ENCODE data around the gene PEDS1. TPM values are rescaled to one million over a fixed set of nuclear protein-coding genes. Genes with fewer than 3 reads are reported as not detected.

PEDS1 gene
- total and polyA plus RNA-seq, 2 of the 13 experiments (the other 11 are each of a cell fraction or from before 2014, with no cell fraction given): 30.5 to 93.9 TPM

DNA sequence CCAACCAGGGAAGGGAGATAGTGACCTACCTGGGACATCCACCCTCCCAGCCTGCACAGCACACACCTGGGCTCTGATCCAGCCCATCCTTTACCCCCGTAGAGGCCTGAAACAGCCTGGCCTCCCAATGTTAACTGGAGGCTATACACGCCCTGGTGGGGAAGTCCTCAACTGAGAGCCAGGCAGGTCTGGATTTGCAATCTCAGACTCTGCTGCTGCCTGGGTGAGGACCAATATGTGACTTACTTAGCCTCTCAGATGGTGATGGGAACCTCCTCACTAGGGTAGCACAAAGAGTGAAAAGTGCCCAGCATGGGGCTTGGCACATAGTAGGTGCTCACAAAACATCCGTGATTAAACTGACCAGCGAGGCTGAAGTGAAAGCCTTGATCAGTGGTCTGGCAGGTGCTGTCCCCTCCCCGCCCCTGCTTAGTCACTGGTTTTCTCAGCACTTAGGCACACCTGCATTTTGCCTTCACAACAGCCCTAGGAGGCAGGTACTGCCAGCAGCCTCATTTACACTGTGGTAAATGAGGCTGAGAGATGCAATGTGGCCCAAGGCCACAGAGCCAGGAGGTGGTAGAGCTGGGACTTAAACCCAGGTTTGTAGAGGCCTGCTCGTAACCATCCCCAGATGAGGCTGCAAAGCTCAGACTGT, 12.4 kb downstream of the PEDS1 start (continued):
- TF ChIP-seq, protein P1, sequence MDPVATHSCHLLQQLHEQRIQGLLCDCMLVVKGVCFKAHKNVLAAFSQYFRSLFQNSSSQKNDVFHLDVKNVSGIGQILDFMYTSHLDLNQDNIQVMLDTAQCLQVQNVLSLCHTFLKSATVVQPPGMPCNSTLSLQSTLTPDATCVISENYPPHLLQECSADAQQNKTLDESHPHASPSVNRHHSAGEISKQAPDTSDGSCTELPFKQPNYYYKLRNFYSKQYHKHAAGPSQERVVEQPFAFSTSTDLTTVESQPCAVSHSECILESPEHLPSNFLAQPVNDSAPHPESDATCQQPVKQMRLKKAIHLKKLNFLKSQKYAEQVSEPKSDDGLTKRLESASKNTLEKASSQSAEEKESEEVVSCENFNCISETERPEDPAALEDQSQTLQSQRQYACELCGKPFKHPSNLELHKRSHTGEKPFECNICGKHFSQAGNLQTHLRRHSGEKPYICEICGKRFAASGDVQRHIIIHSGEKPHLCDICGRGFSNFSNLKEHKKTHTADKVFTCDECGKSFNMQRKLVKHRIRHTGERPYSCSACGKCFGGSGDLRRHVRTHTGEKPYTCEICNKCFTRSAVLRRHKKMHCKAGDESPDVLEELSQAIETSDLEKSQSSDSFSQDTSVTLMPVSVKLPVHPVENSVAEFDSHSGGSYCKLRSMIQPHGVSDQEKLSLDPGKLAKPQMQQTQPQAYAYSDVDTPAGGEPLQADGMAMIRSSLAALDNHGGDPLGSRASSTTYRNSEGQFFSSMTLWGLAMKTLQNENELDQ (CRISPR knock-in tag; IDR thresholded peaks at IDR 0.05; ENCODE audit: borderline replicate concordance): no peak
- TF ChIP-seq CBX1 (IDR thresholded peaks at IDR 0.05; ENCODE audit: low read depth) (no peak), ZBTB7B (CRISPR knock-in tag; IDR thresholded peaks at IDR 0.05) (no peak), YY1 (IDR thresholded peaks at IDR 0.05; ENCODE audit: insufficient read depth, insufficient replicate concordance, low read depth, low read length) (no peak), ZNF883 (CRISPR knock-in tag; IDR thresholded peaks at IDR 0.05; ENCODE audit: not compliant biosample characterization) (peak; percentile 49), ZNF230 (CRISPR knock-in tag; IDR thresholded peaks at IDR 0.05) (no peak), ATF7 (IDR thresholded peaks at IDR 0.05) (no peak), ATF7 (CRISPR knock-in tag; IDR thresholded peaks at IDR 0.05) (0 out of 2 replicates have a peak, but pooled peaks have one; percentile 50), AHR (CRISPR knock-in tag; IDR thresholded peaks at IDR 0.05) (no peak), MYC (CRISPR knock-in tag; IDR thresholded peaks at IDR 0.05; ENCODE audit: borderline replicate concordance) (no peak), PAX8 (CRISPR knock-in tag; IDR thresholded peaks at IDR 0.05; ENCODE audit: borderline replicate concordance) (no peak), SMAD1 (CRISPR knock-in tag; IDR thresholded peaks at IDR 0.05; ENCODE audit: borderline replicate concordance, low read depth) (0 out of 2 replicates have a peak, but pooled peaks have one; percentile 32)
- TF ChIP-seq, protein P2, sequence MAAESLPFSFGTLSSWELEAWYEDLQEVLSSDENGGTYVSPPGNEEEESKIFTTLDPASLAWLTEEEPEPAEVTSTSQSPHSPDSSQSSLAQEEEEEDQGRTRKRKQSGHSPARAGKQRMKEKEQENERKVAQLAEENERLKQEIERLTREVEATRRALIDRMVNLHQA (CRISPR knock-in tag; IDR thresholded peaks at IDR 0.05): no peak
- TF ChIP-seq, protein P3, sequence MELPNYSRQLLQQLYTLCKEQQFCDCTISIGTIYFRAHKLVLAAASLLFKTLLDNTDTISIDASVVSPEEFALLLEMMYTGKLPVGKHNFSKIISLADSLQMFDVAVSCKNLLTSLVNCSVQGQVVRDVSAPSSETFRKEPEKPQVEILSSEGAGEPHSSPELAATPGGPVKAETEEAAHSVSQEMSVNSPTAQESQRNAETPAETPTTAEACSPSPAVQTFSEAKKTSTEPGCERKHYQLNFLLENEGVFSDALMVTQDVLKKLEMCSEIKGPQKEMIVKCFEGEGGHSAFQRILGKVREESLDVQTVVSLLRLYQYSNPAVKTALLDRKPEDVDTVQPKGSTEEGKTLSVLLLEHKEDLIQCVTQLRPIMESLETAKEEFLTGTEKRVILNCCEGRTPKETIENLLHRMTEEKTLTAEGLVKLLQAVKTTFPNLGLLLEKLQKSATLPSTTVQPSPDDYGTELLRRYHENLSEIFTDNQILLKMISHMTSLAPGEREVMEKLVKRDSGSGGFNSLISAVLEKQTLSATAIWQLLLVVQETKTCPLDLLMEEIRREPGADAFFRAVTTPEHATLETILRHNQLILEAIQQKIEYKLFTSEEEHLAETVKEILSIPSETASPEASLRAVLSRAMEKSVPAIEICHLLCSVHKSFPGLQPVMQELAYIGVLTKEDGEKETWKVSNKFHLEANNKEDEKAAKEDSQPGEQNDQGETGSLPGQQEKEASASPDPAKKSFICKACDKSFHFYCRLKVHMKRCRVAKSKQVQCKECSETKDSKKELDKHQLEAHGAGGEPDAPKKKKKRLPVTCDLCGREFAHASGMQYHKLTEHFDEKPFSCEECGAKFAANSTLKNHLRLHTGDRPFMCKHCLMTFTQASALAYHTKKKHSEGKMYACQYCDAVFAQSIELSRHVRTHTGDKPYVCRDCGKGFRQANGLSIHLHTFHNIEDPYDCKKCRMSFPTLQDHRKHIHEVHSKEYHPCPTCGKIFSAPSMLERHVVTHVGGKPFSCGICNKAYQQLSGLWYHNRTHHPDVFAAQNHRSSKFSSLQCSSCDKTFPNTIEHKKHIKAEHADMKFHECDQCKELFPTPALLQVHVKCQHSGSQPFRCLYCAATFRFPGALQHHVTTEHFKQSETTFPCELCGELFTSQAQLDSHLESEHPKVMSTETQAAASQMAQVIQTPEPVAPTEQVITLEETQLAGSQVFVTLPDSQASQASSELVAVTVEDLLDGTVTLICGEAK (IDR thresholded peaks at IDR 0.05): no peak
- TF ChIP-seq, protein P3 (CRISPR knock-in tag; IDR thresholded peaks at IDR 0.05): 0 out of 2 replicates have a peak, but pooled peaks have one; percentile 20

Measured in HepG2 (cell line).